Progenitor cell of endocrine pancreas (in vitro differentiated cells): ENCODE measurements around the gene FAM181B. TPM values are rescaled to one million over a fixed set of nuclear protein-coding genes. Genes with fewer than 3 reads are reported as not detected.

Source experiments
- DNase-seq: peaks from one replicate; pipeline ENCODE4 v3.0.0; 2021; ENCODE audit warnings: low spot score; ENCODE audit not compliant: unreplicated experiment
- H3K27ac Mint-ChIP-seq: 2 replicates; pipeline ENCODE4 v1.8.0; 2021; ENCODE audit warnings: mild to moderate bottlenecking, moderate library complexity, mixed read lengths
- H3K27me3 Mint-ChIP-seq: 2 replicates; pipeline ENCODE4 v1.8.0; 2021; ENCODE audit warnings: mixed read lengths
- H3K36me3 Mint-ChIP-seq: 2 replicates; pipeline ENCODE4 v1.8.0; 2022; ENCODE audit warnings: mixed read lengths; ENCODE audit not compliant: insufficient read depth
- H3K4me1 Mint-ChIP-seq: 2 replicates; pipeline ENCODE4 v1.8.0; 2021; ENCODE audit warnings: low read depth, mixed read lengths
- H3K4me3 Mint-ChIP-seq: 2 replicates; pipeline ENCODE4 v1.8.0; 2021; ENCODE audit warnings: low read depth, mild to moderate bottlenecking, moderate library complexity, mixed read lengths
- H3K9me3 Mint-ChIP-seq: 2 replicates; pipeline ENCODE4 v1.8.0; 2021; ENCODE audit warnings: low read depth, mixed read lengths
- total RNA-seq: library from RNA; stranded (reverse); gene quantifications from 2 replicates; pipeline ENCODE4 v1.2.1, GENCODE V29; 2021
- TF ChIP-seq, protein P1 (sequence below): fragments of 200-600 bp; sonication (generic); IDR thresholded peaks from one replicate; pipeline ENCODE4 v1.5.0; 2021; ENCODE audit warnings: antibody characterized with exemption, mild to moderate bottlenecking; ENCODE audit not compliant: unreplicated experiment

Gene FAM181B
- total RNA-seq, 1 donor from 2014 or later: 8.9 TPM

DNA sequence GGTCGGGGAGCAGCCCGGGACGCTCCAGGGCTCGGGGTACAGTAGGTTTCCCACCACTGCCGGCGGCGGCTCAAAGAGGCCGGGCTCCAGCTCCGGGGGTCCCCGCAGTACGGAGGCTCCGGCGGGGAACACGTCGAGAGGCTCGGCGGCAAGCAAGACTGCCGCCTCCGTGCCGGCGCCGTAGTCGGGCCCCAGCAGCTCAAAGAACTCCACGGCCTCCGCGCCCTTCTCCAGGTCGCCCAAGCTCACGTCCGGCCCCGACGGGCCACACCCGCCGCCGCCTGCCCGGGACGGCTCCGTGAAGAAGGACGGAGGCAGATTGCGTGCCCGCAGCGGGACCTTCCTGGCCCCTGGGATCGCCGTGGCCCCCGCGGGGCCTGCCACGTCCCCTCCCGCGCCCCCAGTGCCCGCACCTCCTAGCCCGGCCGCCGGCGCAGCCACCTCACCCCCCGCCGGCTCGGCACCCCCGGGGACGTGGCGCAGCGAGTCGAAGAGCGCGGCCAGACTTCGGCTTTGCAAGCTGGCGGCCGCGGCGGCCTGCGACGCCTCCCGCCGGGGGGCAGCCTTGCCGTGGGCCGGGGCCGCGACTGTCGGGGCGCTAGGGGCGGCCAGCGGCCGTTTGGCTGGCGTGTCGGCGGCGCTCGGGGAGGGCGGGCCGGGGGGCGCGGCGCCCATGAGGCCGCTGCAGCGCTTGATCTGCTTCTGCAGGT is 775 bp downstream of the FAM181B start:
- TF ChIP-seq, protein P1, sequence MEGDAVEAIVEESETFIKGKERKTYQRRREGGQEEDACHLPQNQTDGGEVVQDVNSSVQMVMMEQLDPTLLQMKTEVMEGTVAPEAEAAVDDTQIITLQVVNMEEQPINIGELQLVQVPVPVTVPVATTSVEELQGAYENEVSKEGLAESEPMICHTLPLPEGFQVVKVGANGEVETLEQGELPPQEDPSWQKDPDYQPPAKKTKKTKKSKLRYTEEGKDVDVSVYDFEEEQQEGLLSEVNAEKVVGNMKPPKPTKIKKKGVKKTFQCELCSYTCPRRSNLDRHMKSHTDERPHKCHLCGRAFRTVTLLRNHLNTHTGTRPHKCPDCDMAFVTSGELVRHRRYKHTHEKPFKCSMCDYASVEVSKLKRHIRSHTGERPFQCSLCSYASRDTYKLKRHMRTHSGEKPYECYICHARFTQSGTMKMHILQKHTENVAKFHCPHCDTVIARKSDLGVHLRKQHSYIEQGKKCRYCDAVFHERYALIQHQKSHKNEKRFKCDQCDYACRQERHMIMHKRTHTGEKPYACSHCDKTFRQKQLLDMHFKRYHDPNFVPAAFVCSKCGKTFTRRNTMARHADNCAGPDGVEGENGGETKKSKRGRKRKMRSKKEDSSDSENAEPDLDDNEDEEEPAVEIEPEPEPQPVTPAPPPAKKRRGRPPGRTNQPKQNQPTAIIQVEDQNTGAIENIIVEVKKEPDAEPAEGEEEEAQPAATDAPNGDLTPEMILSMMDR: no peak
- Mint-ChIP-seq H3K4me3 (peak overlapping the region; percentile 82), H3K4me1 (peaks cover 16% of the 10 kb centered on the region), H3K9me3 (no peaks in the 10 kb centered on the region), H3K27ac (peak overlapping the region; percentile 69), H3K36me3 (no peaks in the 10 kb centered on the region), H3K27me3 (peaks cover 9% of the 10 kb centered on the region)
- DNase-seq: peak; percentile 46

DNA sequence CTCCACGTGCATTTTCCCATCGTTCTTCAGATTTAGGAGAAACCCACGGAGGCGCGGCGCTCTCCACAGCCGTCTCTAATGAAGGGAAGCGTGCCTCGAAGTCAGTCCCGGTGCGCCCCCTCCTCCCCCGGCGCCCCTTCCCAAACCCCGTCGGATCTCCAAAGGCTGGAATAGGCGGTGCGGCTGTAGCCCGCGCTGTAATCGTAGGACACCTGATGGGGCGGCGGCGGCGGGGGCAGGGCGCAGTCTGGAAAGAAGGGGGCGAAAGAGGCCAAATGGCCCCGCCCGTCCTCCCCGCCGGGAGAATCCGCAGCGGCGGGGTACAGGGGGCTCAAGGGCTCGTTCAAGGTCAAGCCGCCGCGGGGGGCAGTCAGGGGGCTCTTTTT is 1.3 kb downstream of the FAM181B start:
- Mint-ChIP-seq H3K4me1 (peaks cover 12% of the 10 kb centered on the region), H3K9me3 (no peaks in the 10 kb centered on the region), H3K27ac (peak overlapping the region; percentile 62), H3K4me3 (peak overlapping the region; percentile 69), H3K27me3 (peaks cover 9% of the 10 kb centered on the region), H3K36me3 (no peaks in the 10 kb centered on the region)
- no peak for DNase-seq
- TF ChIP-seq, protein P1: no peak

DNA sequence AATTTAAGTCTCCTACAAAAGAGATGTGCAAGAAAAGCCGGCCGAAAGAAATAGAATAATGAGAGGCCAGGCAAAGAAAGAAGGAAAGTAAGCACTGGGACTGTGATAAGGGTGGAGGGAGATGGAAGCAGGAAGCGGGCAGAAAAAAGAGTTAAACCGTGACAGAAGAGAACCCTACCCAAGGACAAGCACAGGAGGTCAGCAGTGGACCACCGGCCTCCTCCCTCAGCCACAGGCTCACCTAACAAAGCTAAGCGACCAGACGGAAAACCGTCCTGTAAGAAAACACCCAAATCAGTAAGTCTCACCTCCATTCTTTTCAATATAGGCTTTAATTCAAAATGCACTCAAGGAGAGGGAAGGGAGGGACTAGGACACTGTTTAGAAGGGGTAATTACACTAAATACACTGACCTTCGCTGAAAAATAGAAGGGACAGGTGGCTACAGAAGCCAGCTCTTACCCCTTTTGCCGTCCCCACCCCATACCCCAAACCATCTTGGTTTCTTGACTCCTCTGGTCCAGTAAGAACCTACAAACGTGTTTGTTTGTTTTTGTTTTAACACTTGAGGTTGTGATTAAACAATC is 1.9 kb downstream of the FAM181B start:
- H3K4me3 Mint-ChIP-seq: peak overlapping the region; percentile 69
- TF ChIP-seq, protein P1: no peak
- H3K9me3 Mint-ChIP-seq: no peaks in the 10 kb centered on the region
- peak overlapping the region; percentile 62 for H3K27ac Mint-ChIP-seq
- no peak for DNase-seq
- H3K4me1 Mint-ChIP-seq: peaks cover 12% of the 10 kb centered on the region
- peaks cover 9% of the 10 kb centered on the region for H3K27me3 Mint-ChIP-seq
- H3K36me3 Mint-ChIP-seq: no peaks in the 10 kb centered on the region

DNA sequence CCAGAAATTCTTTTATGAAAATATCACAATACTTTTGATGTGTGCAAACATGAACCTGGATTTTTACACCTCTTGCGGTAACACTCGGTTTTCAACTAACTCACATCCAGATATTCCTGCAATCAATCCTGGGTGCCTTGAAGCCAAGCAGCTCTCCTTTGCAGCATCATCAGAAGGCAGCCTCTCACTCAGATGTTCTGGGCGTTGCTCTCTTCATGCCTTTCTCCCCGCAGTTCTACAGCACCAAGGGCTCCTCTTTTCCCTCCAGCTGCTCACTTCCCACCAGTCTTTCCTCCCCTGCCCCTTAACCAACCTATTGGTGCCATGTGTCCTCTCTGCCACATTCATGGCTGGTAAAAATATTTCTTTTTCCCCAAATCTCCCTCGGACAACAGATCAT is 2.9 kb downstream of the FAM181B start:
- H3K27me3 Mint-ChIP-seq: peaks cover 9% of the 10 kb centered on the region
- no peak for DNase-seq
- peak overlapping the region; percentile 69 for H3K4me3 Mint-ChIP-seq

DNA sequence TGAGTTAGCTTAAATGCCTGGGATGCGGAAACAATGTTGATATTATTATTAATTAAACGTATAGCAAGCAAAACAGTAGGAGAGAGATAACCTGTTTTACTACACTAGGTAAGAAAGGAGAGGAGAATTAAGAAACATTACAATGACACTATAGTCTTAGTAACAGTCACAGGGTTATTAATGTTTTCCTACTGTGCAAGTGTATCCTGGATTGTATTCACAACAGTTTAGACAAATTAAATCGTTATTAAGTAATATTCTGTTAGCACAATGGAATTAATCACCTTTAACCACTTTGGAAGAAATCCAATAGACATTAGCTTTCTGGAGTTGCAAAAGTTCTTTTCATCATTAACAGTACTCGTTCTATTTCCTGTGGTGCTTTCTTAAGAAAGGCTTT is 3.4 kb downstream of the FAM181B start:
- TF ChIP-seq, protein P1: no peak
- no peak overlapping the region for H3K27ac Mint-ChIP-seq
- peaks cover 12% of the 10 kb centered on the region for H3K4me1 Mint-ChIP-seq
- H3K9me3 Mint-ChIP-seq: no peaks in the 10 kb centered on the region
- H3K36me3 Mint-ChIP-seq: no peaks in the 10 kb centered on the region
- H3K4me3 Mint-ChIP-seq: no peak overlapping the region
- DNase-seq: no peak
- peaks cover 9% of the 10 kb centered on the region for H3K27me3 Mint-ChIP-seq

More for the DNA sequence above, 2.9 kb downstream of the FAM181B start:
- TF ChIP-seq, protein P1: no peak
- H3K27ac Mint-ChIP-seq: peak overlapping the region; percentile 36
- H3K9me3 Mint-ChIP-seq: no peaks in the 10 kb centered on the region
- peaks cover 12% of the 10 kb centered on the region for H3K4me1 Mint-ChIP-seq
- H3K36me3 Mint-ChIP-seq: no peaks in the 10 kb centered on the region
